Endometrial microvascular endothelial cells (primary cell): ENCODE data around the gene RDH8. TPM values are rescaled to one million over a fixed set of nuclear protein-coding genes. Genes with fewer than 3 reads are reported as not detected.
"Not testable (repeated sequence)": the region's sequence is repeated elsewhere in the genome, so short reads cannot be mapped to it uniquely, and the experiment has no call there.

Experiments
- in situ Hi-C: cut with HindIII; loops from 2 replicates; pipeline ENCODE4 v1.10.0; 2017; ENCODE audit warnings: low sequenced_read_pairs, low pct_unique_long_range_greater_than_20kb; ENCODE audit errors: inconsistent ontology term
- total RNA-seq: library from RNA; depleted of rRNA; stranded (reverse); fragments of >200 nt; gene quantifications from one replicate; pipeline ENCODE4 v1.2.3, GENCODE V29; 2015; ENCODE audit errors: inconsistent ontology term

Gene RDH8
- total RNA-seq, 1 donor from 2014 or later, result not detected

DNA sequence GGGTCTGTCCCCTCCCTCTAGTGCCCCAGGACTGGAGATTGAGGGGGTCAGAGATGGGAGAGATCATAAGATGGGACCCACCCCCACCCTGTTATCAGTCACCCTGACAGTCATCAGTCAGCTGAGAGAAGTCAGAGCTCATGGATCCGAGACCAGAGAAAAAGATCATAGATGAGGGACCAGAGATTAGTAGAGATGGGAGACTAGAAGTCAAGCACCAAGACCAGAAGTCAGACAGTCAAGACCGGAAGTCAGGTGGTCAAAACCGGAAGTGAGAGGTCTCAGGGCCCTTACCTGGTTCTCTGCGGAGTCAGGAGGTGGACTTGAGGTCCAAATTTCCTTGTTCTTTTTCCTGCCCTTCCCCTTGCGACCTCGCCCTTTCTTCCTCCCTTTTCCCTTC is 10.0 kb upstream of the RDH8 start:
- in situ Hi-C loops, result no loop called here

DNA sequence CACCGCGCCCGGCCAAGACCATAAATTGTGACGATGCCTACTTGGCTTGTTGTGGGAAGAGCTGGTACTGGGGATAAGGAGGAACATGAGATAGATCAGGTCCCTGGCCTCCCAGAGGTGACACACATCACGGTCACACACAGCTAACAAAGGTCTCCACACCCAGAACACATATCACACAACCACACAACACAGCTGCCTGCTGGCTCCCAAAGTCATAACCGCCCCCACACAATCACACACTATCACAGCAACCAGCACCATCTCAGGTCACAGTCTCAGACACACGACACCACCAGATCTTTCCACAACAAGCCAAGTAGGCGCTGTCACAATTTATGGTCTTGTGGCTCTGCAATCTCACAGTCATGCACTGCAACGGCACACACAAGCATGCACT is 8.7 kb upstream of the RDH8 start:
- in situ Hi-C loops, result no loop called here

- in situ Hi-C loops, result no loop called here
These were observed 7.5 kb upstream of the RDH8 start for GRCh38 chr19:10005632-10006334.

DNA sequence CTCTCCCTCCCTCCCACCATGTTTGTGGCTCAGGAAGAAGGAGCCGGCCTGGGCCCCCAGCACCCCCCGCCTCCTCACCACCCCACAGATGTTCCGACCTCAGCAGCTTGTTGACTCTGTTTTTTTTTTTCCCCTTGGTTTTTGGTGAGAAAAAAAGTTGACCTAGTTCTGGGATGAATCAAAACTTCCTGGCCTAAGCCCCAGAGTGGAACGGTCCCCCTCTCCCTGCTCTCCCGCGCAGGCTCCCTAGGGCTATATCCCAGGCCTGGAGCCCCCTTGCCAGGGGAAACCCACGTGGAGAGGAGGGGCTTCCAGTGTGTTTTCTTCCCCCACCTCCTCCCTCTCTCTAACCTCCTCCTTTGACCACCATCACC is 7.0 kb upstream of the RDH8 start:
- in situ Hi-C loops, result no loop called here

DNA sequence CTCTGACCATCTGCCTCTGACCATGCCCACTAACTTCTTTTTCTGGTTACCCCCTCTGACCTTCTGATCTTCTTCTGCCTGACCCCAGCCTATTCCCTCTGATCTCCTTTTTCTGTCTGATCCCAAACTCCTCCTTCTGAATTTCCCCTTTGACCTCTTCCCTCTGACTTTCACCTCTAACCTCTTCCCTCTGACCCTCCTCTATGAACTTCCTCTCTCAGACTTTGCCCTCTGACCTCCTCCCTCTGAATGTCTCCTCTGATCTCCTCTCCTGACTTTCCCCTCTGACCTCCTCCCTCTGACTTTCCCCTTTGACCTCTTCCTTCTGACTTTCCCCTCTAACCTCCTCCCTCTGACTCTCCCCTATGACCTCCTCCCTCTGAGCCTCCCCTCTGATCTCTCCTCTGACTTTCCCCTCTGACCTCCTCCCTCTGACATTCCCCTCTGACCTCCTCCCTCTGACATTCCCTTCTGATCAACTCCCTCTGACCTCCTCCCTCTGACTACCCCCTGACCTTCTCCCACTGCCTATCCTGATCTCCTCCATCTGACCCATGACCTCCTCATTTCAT is 6.4 kb upstream of the RDH8 start:
- in situ Hi-C loops, result no loop called here

- in situ Hi-C loops, result no loop called here
These were observed 5.7 kb upstream of the RDH8 start for GRCh38 chr19:10007371-10008183.

DNA sequence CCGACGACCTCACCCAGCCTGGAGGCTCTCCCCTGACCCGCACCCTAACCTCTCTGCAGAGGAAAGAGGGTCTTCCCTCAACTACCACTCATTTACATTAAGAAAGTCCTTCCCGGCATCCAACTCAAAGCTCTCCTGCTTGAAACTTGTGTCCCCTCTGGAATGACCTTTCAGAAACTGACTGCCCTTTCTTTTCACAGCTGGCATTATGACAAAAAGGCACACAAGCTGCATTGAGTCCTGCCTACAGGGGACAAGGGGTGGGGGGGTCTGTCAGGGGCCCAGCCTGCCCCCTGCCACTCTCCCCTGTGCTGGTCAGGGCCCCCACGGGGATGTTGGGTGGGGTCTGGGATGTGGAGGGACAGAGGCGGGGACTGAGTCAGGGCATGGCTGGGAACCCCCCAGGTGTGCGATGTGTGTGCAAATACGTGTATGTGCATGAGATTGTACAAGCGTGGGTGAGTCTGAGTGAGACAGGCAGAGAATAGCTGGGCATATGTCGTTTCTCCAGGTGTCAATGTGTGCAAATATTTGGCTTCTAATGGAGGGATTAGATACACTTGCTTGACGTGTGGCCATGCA is 5.0 kb upstream of the RDH8 start:
- in situ Hi-C loops, result no loop called here

DNA sequence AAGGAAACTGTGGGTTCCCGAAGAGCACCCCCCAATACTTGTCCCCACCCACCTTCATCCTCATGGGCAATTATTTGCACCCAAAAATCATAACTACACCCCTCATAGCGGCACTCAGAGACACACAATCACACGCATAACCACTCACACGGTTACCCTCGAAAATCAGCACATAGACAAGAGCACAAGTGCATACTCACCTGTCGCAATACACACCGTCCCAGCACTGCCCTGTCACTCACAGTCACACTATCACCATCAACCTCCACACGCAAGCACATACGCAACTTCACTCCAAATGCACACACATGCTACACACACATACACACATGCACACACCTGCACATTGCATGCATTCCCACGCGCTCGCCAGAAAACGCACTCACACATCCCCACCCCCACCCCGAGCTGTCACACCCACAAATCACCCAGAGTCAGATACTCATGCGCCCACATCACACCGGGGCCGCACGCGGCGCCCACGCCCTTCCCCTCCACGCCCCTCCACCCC is 3.5 kb upstream of the RDH8 start:
- in situ Hi-C loops, result no loop called here

DNA sequence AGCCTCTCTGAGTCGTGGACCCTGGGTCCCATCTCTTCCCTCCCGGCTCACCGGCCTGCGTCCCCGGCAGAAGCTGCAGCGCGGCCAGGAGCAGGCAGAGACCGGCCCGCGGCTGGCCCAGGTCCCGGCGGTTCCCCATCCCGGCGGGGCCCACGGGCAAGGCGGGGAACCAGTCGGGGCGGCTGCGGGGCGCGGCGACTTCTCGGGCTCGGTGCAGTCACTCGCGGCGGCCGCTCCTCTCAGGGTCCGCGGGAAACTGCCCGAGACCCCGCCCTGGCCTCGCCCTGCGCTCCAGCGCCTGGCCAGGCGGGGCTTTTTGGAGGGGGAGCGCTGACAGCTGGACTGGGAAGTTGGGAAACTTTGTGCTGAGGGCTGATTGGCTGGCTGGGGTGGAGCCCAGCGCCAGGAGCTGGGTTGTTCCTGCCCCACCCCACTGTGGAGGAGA is 3.0 kb upstream of the RDH8 start, which contains the start of gene COL5A3:
Gene COL5A3 (minus strand): TSS at position 258 of the 445 bp plus-strand sequence. CDS start 119 bp downstream, at position 139.
- in situ Hi-C loops, result no loop called here

GRCh38 chr19:10010939-10011338 is 2.3 kb upstream of the RDH8 start:
- in situ Hi-C loops, result no loop called here

- in situ Hi-C loops, result no loop called here
These were observed 1.3 kb upstream of the RDH8 start for GRCh38 chr19:10011974-10012373.

DNA sequence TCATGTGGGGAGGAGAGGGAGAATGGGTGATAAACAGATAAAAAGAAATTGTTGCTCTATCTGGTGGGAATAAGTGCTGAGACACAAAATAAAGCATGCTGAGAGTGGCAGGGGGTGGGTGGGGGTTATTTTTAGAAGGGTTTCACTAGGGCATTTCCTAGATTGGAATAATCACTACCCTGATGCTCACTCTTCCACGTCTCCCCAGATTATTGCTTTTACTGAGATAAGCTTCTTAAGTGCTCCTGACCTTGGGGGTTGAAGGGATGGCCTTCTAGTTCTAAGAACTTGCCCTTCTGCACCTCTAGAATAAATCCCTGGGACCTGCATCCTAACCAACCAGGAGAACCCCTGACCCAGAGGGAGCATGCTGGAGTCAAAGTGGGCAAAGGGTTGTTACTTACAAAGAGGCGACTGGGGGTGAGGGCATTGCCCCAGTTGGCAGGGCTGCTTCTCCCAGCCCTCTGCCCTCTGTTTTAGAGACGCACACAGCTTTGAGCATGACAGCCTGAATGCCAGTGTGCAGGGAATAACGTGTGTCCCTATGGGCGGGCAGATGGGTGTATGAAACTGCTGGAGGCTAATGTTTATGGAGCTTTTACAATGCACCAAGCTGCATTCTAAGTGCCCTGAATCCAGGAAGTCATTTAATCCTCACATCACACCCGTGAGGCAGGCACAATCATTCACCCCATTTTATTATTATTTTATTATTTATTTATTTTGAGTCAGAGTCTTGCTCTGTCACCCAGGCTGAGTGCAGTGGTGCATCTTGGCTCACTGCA is 743 bp downstream of the RDH8 start:
- in situ Hi-C loops, result no loop called here

DNA sequence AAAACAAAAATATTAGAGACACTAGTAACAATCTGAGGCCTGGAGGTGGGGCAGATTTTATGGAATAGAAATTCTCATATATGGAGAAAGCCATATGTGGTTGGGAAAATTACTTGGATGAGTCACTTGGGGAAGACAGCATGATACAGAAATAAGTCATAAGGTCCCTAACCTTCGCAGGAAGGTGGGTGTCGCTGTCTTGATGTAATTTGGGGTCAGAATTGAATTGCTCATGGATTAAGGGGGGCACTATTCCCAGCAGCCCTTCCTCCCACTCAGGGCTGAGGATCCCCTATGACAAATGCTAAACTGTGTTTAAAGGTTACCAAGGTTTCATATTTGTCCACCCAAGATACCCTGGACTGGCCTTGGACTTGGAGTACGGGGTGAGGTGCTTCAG is 5.0 kb downstream of the RDH8 start:
- in situ Hi-C loops, result no loop called here

GRCh38 chr19:10018786-10019185 is 5.5 kb downstream of the RDH8 start:
- in situ Hi-C loops, result no loop called here

- in situ Hi-C loops, result no loop called here
These were observed 6.0 kb downstream of the RDH8 start for GRCh38 chr19:10019246-10019645.

DNA sequence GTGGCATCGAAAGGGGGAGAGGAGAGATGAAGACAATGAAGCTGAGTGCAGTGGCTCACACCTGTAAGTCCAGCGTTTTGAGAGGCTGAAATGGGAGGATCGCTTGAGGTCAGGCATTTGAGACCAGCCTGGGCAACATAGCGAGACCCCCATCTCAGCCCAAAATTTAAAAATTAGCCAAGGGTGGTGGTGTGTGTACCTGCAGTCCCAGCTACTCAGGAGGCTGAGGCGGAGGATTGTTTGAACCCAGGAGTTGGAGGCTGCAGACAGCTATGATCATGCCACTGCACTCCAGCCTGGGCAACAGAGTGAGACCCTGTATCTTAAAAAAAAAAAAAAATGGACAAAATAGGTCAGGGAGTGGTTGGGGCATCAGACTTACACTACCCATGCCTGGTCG is 7.6 kb downstream of the RDH8 start:
- in situ Hi-C loops, result no loop called here

DNA sequence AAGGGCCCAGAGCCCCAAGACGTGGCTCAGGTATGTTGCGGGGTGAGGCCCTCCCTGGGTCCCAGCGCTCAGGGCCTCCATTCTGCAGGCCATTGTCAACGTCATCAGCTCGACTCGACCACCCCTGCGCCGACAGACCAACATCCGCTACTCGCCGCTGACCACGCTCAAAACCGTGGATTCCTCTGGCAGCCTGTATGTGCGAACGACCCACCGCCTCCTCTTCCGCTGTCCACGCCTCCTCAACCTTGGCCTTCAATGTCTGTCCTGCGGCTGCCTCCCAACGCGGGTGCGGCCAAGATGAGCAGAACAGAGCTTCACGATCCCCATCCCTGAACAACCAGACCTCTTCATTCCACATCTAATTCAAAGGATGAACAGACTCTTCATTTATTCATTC is 8.2 kb downstream of the RDH8 start:
- in situ Hi-C loops, result no loop called here

- in situ Hi-C loops, result no loop called here
These were observed 8.6 kb downstream of the RDH8 start for GRCh38 chr19:10021863-10022262.

DNA sequence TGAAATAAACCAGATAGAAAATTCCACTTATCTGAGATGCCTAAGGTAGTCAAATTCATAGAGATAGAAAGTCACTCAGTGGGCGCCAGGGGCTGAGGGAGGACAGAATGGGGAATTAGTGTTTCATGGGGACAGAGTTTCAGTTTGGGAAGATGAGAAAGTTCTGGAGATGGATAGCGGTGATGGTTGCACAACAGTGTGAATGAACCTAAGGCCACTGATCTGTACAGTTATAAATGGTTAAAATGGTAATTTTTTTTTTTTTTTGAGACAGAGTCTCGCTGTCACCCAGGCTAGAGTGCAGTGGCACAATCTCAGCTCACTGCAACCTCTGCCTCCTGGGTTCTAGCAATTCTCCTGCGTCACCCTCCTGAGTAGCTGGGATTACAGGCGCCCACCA is 9.8 kb downstream of the RDH8 start:
- in situ Hi-C loops, result not testable (repeated sequence)
